HG02943 (cell line): ENCODE measurements around the gene AGFG1.
A peak's percentile ranks its signal among the peaks of the same experiment; 100 is the strongest.
"Not testable (repeated sequence)": the region's sequence is repeated elsewhere in the genome, so short reads cannot be mapped to it uniquely, and the experiment has no call there.

Experiments
- ATAC-seq: cut with Tn5 transposase; IDR thresholded peaks from one replicate; pipeline ENCODE4 v1.9.1; 2021; ENCODE audit warnings: mild to moderate bottlenecking, low read depth, moderate library complexity; ENCODE audit not compliant: unreplicated experiment

AGFG1 gene

DNA sequence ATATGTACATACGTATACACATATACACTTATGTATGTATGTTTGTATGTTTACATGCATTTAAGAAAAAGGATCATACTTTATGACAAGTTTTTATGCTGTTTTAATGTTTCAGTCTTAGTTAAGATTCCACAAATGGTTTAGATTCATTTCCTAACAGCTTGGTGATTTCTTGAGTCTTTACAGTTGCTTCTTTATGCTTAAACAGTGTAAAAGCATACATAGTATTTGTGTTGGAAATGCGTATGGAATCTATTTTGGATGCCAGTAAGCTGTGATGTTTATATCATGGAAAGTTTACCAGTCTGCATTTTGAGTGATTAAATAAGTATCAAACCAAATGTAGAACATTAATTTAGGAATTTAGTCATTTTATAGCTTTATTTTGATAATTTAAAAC lies 55.4 kb downstream of the AGFG1 start:
- ATAC-seq, result no peak

DNA sequence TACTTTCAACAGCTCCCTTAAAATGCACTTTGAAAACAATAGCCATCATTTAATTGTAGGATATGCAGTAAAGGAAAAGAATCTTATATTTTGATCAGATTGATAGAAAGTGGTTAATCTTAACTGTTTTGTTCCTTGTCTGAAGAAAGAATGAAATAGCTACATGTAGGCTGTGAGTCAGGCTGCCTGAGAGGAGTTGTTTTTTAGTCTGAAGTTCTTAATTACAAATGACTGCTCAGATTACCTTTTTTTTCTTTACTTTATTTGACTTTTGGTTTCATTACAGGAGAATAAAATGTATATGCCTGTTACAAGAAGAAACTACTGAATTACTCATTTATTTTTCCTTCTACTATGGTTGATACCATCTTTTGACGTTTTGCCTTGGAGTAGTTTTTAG lies 56.8 kb downstream of the AGFG1 start:
- no peak for ATAC-seq

DNA sequence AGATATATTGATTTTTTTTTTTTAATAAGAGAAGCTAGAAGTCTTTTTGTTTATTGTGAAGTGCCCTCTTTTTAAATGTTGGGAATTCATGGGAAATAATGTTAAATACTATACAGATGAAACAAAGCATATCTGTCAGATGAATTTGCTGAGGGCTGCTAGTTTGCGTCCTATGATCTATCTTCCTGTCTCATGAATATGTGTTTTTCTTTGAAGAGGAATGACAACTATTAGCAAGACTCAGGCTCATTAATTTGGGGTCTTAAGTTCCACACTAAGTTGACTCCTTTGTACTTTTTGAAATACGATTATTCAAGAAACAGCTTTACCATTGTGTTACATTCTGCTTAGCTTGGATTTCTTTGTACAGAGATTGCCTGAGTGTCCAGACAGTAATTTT lies 57.9 kb downstream of the AGFG1 start:
- ATAC-seq, result no peak

DNA sequence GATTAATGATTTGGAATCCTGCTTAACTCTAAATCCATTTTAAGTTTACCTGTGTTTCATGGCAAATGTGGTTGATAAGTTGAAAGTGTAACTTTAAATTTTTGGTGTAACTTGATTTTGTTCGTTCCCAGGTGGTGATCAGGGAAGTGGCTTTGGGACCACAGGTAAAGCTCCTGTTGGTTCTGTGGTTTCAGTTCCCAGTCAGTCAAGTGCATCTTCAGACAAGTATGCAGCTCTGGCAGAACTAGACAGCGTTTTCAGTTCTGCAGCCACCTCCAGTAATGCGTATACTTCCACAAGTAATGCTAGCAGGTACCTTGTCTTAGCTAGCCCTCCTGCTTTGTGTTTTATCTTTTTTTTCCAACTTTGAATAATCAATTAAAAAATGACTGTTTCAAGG lies 62.8 kb downstream of the AGFG1 start:
- peak; percentile 80 for ATAC-seq

DNA sequence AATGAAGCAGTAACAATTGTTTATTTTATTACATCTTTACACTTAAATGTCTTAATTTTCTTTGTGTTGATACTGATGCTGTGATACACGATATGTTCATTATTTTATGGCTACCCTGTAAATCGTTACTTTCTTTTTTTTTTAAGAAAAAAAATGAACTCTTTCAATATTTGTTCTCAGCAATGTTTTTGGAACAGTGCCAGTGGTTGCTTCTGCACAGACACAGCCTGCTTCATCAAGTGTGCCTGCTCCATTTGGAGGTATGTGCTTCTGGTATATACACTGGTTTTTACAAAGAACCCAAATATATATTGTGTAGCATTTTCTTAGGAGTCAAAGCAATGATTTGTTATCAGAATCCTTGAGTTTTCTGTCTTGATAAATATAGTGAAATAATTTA lies 64.5 kb downstream of the AGFG1 start:
- no peak for ATAC-seq

DNA sequence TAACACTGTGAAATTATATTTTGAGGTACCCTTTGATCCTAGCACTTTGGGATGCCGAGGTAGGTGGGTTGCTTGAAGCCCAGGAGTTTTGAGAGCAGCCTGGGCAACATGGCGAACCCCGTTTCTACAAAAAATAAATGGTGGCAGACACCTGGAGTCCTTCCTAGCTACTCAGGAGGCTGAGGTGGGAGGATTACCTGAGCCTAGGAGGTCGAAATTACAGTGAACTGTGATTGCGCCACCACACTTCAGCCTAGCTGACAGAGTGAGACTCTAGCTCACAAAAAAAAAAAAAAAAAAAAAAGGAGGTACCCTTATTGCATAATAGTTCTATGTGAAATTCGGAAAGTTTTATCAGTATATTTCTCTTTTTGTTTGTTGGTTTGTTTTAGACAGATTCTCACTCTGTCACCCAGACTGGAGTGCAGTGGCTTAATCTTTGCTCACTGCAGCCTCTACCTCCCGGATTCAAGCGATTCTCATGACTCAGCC lies 67.6 kb downstream of the AGFG1 start:
- no peak for ATAC-seq

DNA sequence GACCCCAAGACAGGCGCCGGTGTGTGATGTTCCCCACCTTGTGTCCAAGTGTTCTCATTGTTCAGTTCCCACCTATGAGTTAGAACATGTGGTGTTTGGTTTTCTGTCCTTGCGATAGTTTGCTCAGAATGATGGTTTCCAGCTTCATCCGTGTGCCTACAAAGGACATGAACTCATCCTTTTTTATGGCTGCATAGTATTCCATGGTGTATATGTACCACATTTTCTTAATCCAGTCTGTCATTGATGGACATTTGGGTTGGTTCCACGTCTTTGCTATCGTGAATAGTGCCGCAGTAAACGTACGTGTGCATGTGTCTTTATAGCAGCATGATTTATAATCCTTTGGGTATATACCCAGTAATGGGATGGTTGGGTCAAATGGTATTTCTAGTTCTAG lies 68.4 kb downstream of the AGFG1 start:
- ATAC-seq, result not testable (repeated sequence)

DNA sequence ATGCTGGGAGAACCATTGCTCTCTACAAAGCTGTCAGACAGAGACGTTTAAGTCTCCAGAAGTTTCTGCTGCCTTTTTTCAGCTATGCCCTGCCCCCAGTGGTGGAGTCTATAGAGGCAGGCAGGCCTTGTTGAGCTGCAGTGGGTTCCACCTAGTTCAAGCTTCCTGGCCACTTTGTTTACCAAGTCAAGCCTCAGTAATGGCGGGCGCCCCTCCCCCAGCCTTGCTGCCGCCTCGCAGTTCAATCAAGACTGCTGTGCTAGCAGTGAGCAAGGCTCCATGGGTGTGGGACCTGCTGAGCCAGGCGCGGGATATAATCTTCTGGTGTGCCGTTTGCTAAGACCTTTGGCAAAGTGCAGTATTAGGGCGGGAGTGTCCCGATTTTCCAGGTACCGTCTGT lies 74.0 kb downstream of the AGFG1 start:
- ATAC-seq, result no peak

DNA sequence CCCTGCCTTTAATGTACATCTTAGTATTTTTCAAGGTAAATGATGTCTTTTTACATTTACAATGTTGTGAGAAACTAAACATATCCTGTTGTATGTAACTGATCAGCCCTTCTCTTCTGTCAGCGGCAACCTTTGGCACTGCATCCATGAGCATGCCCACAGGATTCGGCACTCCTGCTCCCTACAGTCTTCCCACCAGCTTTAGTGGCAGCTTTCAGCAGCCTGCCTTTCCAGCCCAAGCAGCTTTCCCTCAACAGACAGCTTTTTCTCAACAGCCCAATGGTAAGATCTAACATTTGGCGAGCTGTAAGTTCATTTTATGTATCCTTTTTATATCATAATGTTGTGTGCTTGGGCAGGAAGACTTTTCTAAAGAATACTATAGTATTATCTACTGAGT lies 79.9 kb downstream of the AGFG1 start:
- ATAC-seq, result no peak

DNA sequence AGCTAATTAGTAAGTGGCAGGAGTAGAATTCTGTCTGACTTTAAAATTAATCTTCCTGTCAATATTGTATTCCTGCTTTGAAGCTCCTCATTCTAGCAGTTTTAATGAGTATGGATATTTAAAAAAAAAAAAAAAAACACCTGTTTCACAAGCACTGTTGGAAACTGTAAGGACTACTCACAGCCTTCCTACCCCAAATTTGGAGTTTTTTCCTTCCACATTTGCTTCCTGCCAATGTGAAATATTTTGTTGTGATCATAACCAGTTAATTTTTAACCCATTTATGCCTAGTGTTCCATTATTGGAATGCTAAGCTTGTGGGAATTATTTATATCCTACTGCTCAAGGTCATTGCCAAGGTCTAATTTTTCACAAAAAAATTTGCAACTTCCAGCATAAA lies 90.6 kb downstream of the AGFG1 start:
- no peak for ATAC-seq

DNA sequence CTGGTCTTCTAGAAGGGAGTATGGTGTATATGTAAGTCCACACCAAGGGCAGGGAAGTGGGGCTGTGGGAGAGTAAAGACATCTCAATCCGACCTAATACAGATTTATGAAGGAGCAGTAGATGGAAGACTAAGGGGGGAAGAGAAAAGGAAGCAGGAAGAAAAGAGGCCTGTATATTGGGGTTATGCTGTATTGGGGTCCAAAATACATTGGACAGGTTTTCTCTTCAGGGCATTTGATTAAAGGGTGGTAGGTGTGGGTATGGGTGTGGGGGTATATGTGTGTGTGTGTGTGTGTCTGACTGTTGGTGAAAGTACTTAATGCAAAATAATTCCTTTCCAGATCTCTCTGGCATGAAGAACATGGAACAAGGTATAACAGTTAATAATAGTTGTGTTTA lies 93.1 kb downstream of the AGFG1 start:
- no peak for ATAC-seq

DNA sequence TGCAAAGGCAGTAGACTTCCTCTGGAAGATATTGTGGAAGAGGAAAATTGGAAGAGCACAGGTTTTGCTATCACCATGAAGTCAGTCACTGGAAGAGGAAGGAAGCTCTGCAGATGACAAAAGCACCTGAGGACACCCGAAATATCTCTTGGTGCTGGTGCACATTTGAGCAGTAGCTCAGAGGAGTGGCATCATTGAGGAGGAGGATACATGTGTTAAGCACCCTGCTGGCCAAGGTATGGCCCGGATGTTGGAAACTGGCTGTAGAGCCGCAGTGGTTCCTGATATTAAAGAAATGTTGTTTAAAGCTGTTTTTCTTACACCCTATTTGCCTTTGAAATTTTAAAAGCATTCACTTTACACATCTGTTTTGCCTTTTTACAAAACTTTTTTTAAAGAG lies 94.1 kb downstream of the AGFG1 start:
- no peak for ATAC-seq

DNA sequence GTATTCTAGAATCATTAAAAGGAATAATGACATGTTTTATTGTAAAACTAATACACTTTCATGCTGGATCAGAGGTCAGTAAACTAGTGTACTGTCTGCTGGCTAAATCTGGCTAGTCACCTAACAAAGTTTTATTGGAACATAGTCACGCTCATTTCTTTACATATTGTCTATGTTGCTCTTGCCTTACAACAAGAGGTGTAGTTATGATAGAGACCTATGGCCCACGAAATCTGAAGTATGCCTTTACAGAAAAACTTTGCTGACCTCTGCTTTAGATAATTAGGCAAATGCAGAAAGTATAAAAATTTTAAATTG lies 96.9 kb downstream of the AGFG1 start:
- ATAC-seq, result no peak

DNA sequence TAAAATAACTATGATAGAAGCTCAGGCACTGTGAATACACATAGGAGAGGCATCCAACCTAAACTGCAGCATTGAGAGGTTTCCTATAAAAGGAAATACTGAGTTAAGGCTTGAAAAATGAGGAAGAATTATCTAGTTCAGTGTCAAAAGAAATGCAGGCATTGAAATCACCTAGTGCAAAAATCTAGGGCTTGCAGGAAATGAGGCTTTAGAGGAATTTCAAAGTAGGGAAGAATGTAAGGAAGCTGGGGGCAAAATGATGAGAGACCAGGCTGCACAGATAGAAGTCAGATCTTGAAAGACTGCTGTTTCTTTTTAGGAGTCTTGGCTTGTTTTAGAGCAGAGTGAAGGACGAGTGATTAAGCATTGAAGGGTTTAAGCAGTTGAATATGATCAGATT lies 98.7 kb downstream of the AGFG1 start:
- no peak for ATAC-seq

DNA sequence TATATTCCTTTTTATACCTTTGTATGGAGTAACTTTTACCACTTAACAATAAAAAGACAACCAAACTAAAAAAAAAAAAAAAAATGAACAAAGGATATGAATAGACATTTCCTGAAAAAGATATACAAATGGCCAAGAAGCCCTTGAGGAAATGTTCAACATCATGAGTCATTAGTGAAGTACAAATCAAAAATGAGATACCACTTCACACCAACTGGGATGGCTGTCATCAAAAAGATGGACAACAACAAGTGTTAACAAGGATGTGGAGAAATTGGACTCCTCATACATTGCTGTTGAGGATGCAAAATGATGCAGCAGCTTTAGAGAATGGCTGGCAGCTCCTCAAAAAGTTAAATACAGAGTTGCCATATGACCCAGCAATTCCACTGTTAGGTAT lies 104.2 kb downstream of the AGFG1 start:
- ATAC-seq, result no peak

DNA sequence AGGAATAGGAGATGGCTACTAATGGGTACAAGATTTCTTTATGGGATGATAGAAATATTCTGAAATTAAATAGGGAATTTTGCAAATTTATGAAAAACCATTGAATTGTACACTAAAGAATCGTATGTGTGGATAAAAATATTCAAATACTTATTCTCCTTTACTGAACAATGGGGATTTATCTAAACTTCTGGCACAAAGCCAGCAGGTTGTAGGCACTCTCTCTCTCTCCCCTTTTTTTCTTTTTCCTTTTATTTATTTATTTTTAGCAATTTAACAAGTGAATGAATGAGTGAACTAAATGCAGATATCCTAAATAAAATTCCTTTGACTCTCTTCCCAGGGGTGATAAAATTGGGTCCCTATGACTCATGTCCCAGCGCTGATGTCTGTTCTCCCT lies 104.9 kb downstream of the AGFG1 start:
- ATAC-seq, result no peak

DNA sequence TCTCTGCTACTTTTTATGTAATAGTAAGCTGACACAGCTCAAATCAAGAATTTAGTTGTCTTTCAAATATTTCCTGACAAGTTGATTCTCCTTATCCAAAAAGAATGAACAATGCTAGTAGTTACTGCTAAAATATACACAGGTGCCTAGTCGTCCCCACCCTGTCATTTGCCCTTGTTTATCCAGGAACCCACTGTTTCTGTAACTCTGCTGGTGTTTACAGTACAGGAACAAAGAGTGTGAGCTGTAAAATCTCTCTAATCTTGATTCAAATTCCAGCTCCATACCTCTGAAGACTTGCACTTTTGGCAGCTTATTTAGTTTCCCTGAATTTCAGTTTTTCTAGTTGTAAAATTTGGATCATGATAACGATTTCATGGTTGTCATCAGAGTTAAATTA lies 105.6 kb downstream of the AGFG1 start:
- no peak for ATAC-seq

DNA sequence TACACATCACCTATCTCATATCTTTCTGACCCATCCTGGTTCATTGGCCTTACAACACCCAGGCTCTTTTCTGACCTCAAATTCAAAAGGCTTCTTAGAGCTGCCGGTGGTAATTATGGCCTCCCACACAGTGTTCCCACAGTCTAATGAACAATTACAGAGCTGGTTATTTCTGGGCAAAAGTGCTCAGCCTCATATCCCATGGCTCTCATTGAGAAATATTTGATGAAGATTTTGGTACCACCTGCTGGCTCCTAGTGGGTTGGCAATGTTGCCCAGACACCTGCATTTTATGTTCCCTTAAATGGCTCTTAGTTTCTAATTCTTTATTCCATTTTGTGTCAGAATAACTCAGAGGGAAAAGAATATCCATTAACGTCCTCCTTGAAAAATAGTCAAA lies 106.7 kb downstream of the AGFG1 start:
- no peak for ATAC-seq

DNA sequence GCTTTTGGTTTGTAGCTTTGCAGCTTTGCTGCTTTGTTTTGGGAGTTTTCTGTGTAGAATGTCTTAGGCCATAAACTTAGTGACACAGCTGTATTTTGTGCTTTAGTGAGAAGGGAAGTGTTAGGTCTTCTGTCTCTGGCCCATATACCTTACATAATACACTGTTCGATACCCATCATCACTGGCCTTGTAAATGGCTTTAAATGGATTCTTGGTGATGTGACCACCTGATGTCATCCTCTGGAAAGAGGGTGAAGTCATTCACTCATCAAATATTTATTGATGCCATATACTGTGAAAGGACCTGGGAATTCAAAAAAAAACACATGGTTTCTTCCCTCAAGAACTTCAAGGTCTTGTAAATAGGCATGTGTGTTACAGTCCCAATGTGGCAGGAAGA lies 107.8 kb downstream of the AGFG1 start:
- ATAC-seq, result no peak

DNA sequence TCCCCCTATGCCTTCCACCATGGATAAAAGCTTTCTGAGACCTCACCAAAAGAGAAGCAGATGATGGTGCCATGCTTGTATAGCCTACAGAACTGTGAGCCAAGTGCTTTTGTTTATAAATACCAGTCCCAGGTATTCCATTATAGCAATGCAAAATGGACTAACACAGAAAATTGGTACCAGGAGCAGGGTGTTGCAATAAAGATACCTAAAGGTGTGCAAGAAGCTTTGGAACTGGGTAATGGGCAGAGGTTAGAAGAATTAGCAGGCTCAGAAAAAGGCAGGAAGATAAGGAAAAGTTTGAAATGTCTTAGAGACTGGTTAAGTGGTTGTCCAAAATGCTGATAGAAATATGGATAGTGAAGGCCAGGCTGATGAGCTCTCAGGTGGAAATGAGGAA lies 110.4 kb downstream of the AGFG1 start:
- ATAC-seq, result no peak

DNA sequence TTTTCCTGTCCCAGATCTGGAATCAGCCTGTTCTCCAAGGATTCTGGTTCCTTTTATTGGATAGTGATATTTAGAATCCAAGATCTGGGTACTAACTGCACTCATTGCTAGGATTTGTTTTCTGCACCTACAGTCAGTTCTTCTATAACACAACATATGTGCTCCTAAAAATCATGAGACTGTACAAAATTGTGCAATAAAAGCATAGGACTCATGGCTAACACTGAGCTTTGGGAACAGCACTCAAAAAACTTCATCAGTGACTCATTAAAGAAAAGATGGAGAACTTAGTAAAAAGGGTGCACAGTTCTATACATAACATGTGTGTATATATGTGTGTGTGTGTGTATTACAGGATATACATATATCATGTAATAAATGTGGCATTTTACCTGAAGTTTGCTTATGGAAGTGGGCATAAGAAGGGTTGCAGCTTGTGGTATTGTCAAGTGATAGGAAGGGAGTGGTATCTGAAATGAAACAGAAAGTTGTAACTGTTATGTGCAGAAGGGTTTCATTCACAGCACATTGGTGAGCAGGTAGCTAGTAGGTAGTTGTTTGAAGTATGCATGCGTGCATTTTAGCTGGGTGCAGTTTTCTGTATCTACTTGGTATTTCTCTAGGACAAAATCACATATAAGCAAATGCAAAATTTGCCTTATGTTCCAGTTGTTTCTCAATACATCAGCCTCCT lies 120.9 kb downstream of the AGFG1 start:
- peak; percentile 82 for ATAC-seq

DNA sequence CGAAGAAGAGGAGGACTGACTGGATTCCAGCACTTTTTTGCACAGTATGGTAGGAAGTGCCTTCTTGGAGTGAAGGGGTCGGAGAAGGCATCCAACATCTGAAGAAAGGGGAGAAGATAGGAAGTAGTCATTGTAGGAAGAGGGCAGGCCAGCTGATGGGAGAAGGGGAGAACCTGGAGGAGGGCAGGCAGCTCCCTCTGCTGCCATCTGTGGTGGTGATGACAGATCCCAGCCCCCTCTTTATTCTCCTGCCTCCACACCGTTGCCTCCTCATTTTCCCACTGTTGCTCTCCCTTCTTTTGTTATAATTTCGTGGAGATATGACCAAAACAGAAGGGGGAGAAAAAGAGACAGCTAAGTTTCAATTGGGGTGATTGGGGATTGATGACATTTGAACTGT lies 123.8 kb downstream of the AGFG1 start:
- no peak for ATAC-seq

DNA sequence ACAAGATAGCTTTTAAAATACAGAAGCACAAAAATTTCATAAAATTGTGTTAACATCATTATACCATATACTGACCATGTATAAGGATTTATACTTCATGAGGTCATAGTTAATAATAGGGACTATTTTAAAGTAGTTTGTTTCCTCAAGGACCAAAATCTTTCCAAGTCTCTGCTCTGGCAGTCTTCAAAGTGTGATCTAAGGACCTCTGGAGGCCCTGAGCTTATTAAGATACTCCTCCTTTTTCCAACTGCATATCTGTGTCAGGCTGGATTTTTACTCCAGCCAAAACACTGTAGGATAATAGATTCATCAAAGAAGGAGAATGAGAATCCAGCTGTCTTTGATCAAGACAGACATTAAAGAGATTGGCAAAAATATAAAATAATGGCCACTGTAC lies 125.1 kb downstream of the AGFG1 start:
- ATAC-seq, result no peak
